GM18517 (cell line): ENCODE measurements around the gene UGT1A9.
"Not testable (repeated sequence)": the region's sequence is repeated elsewhere in the genome, so short reads cannot be mapped to it uniquely, and the experiment has no call there.

Source experiments
- ATAC-seq: cut with Tn5 transposase; IDR thresholded peaks from one replicate; pipeline ENCODE4 v1.9.1; 2021; ENCODE audit warnings: mild to moderate bottlenecking, moderate library complexity; ENCODE audit not compliant: unreplicated experiment

Gene UGT1A9

DNA sequence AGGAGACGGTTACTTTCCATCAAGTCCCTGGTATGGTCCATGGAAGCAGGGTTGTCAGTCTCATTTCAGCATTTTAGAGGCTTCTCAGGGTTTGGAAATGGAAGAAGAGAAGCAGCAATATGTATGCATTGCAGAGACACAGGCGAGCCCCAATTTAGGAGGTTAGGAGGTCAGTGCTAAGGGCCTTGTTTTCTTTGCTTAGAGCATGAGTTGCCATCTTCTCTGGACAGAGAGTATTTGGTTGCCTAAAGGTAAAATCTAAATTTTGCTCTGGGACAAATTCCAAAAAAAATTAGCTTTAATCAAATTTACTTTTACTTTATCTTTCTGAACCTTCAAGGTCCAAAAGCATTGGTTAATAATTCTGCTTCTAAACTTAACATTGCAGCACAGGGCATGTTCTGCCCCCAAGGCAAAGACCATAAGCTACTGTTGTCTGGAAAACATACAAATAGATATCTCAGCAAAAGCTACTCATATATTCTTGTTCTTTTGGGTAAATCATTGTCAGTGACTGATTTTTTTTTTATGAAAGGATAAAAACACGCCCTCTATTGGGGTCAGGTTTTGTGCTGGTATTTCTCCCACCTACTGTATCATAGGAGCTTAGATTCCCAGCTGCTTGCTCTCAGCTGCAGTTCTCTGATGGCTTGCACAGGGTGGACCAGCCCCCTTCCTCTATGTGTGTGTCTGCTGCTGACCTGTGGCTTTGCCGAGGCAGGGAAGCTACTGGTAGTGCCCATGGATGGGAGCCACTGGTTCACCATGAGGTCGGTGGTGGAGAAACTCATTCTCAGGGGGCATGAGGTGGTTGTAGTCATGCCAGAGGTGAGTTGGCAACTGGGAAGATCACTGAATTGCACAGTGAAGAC, at the start of gene UGT1A9:
Gene UGT1A9, plus strand, starts transcription at position 609 of the 872 bp plus-strand sequence. Its CDS starts 37 bp downstream, at position 646.
- no peak for ATAC-seq

- ATAC-seq, result no peak
These were observed 44.2 kb upstream of the UGT1A9 start for GRCh38 chr2:233627331-233628025.

DNA sequence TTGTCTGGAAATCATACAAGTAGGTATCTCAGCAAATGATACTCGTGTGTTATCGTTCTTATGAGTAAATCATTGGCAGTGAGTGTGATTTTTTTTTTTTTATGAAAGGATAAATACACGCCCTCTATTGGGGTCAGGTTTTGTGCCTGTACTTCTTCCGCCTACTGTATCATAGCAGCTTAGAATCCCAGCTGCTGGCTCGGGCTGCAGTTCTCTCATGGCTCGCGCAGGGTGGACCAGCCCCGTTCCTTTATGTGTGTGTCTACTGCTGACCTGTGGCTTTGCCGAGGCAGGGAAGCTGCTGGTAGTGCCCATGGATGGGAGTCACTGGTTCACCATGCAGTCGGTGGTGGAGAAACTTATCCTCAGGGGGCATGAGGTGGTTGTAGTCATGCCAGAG, 35.4 kb upstream of the UGT1A9 start, which contains the start of gene UGT1A10:
Gene UGT1A10, plus strand, starts transcription at position 143 of the 400 bp plus-strand sequence. Its CDS starts 75 bp downstream, at position 218.
- not testable (repeated sequence) for ATAC-seq

DNA sequence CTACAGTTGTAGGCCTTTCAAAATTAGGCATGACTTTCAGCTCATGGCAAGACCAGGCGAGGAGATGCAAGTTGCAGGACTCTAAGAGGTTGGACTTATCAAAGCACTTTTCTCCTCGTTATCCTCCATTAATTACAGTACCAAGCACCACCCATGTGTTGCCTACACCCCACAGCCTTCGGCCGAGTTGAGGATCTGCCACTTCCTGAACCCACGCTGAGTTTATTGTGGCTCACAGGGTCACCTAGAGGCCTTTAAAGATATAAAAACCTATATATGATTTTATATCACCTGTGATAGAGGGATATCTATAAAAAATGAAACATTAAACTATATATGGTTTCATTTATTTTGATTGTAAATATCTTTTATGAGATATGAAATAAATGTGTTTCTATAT, 32.9 kb upstream of the UGT1A9 start:
- no peak for ATAC-seq

DNA sequence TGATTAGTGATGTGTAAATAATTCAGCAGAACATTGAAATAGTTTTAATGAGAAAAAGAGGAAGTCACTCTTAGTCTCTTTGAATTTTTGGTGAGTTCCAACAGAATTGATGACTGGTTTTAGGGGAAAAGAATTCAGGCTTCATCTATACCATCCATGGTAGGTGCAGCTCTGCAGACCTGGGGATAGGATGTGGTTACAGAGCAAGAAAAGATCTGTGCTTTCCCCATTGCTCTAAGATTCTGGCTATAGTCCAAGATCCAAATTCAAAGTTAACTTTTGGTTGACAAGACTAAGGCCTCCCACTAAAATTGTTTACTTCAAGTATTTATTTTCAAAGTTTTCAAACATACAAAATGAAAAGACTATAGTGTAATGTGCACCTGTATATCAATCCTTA, 31.8 kb upstream of the UGT1A9 start:
- no peak for ATAC-seq

- ATAC-seq, result no peak
These were observed 28.6 kb upstream of the UGT1A9 start for GRCh38 chr2:233643128-233643527.

- ATAC-seq, result not testable (repeated sequence)
These were observed 25.7 kb upstream of the UGT1A9 start for GRCh38 chr2:233646033-233646432.

DNA sequence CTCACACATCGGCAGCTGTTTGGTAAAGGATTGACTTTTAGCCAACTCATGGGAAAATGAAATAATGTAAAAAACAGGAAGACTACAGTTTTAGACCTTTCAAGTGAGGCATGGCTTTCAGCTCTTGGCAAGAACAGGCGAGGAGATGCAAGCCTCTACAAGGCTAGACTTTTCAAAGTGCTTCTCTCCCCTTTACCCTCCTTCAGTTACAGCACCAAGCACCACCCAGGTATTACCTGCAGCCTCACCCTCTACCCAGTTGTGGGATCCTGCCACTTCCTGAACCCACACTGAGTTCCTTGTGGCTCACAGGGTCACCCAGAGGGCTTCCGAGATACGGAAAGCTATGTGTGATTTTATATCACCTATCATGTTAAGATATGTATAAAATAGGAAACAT, 20.7 kb upstream of the UGT1A9 start:
- no peak for ATAC-seq

DNA sequence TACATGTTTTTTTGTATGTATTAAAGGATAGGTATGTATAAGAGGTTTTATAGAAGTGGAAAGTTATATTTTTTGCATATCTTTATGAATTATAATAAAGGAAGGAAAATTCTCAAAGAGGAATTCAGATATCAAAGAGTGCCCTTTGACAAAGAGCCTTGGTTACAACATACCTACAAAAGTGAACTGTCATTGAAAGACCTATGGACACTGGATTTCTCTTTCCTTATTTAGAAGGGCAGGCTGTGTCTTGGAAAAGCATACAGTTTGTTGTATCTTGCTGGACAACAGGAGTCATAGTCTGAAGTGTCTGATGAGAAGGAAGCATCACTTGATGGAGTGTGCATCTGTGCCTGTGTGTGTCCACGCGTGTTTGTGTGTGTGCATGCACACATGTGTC, 20.3 kb upstream of the UGT1A9 start:
- ATAC-seq, result no peak

DNA sequence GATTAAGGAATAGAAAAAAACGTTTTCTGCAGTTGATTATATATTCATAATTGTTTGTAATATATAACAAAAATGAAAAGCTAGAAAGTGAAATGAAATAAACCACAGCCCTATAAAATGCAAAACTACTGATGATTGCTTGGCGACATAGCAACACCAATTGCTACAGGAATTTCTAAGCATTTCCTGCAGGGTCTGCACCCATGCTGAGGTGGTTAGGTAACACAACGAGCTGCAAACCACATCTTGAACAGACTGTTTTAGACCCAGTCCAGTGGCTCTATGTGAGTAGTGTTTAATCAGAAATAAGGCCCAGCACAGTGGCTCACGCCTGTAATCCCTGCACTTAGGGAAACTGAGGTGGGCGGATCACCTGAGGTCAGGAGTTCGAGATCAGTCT, 17.2 kb upstream of the UGT1A9 start:
- no peak for ATAC-seq

GRCh38 chr2:233655043-233655442, 16.7 kb upstream of the UGT1A9 start:
- no peak for ATAC-seq

DNA sequence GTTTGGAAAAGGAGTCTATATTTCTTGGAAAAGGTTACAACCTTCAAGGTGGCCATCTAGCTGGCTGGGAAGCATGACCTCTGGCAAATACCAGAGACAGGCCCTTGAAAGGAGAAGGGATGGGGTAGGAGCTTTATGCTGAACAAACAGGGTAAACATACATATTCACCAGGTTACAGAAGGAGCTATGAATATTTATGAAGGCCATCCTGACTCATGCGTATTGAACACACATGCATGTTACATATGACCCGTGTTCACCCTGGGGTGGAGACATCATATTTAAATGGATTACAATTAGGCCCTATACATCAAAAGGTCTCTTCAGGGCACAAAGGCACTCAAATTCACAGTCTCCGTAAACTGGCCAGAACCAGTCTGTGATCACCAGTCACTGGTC, 15.8 kb upstream of the UGT1A9 start:
- not testable (repeated sequence) for ATAC-seq

- ATAC-seq, result no peak
These were observed 15.3 kb upstream of the UGT1A9 start for GRCh38 chr2:233656443-233656842.

DNA sequence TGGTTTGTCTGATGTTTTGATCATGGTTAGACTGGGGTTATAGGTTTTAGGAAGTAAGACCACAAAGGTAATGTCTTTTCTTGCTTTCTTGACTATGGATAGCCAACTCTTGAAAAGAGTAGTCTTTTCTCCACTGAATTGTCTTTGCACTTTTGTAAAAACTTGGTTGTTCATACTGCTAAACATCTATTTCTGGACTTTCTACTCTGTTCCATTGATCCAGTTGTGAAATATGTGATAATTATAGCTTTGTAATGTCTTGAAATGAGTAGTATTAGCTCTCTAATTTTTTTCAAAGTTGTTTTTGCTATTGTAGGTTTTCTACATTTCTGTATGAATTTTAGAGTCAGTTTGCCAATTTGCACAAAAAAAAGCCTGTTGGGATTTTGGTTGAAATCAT, 13.1 kb upstream of the UGT1A9 start:
- no peak for ATAC-seq

- no peak for ATAC-seq
These were observed 7.8 kb upstream of the UGT1A9 start for GRCh38 chr2:233663911-233664310.

DNA sequence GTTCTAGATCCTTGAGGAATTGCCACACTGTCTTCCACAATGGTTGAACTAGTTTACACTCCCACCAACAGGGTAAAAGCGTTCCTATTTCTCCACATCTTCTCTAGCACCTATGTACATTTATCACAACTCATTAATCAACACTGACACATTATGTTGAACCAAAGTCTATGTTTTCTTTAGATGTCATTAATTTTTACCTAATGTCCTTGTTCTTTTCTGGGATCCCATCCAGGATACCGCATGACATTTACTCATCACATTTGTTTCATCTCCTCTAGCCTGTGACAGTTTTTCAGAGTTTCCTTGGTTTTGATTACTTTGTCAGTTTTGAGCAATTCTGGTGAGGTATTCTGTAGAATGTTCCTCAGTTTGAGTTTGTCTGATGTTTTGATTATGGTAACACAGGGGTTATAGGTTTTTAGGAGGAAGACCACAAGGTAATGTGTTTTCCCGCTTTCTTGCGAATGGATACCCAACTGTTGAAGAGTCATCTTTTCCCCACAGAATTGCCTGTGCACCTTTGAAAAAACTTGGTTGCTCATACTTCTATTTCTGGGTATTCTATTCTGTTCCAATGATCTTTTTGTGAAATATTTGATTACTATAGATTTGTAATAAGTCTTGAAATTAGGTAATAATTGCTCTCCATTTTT, 3.0 kb upstream of the UGT1A9 start:
- ATAC-seq, result no peak

GRCh38 chr2:233672886-233673285, 1.2 kb downstream of the UGT1A9 start:
- ATAC-seq, result no peak

GRCh38 chr2:233673896-233674295, 2.2 kb downstream of the UGT1A9 start:
- no peak for ATAC-seq

DNA sequence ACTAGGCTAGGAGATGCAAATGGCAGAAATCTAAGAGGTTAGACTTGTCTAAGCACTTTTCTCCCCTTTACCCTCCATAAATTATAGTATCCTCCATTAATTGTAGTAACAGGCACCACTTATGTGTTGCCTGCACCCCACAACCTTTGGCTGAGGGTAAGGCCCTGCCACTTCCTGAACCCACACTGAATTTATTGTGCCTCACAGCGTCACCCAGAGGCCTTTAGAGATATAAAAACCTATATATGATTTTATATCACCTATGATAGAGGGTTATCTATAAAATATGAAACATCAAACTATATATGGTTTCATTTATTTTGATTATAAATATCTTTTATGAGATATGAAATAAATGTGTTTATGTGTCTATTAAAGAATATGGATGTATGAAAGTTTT, 2.6 kb downstream of the UGT1A9 start:
- no peak for ATAC-seq

DNA sequence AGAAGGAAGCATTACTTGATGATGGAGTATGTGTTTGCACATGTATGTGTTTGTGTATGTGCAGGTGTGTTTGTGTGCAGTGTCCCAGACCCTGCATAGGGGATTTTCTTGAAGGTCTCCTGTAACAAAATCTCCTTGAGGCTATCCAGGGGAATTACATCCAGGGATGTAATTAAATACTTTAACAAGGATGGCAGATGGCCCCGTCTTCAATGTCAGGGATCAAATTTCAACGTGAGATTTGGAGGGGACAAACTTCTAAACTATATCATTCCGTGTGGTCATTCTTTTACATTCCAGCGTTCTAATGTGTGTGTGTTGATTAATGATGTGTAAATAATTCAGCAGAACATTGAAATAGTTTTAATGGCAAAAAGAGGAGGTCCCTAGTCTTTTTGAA, 3.3 kb downstream of the UGT1A9 start:
- ATAC-seq, result no peak

GRCh38 chr2:233676046-233676445, 4.3 kb downstream of the UGT1A9 start:
- ATAC-seq, result no peak

GRCh38 chr2:233679196-233679595, 7.5 kb downstream of the UGT1A9 start:
- no peak for ATAC-seq
